ENCODE data around the gene ZNF2. TPM values are rescaled to one million over a fixed set of nuclear protein-coding genes. Genes with fewer than 3 reads are reported as not detected.
A peak's percentile ranks its signal among the peaks of the same experiment; 100 is the strongest.
"Not testable (repeated sequence)": the region's sequence is repeated elsewhere in the genome, so short reads cannot be mapped to it uniquely, and the experiment has no call there.

ZNF2 gene
- total and polyA plus RNA-seq, 4 donors = 6.0 to 11.8 (median 7.1) TPM

DNA sequence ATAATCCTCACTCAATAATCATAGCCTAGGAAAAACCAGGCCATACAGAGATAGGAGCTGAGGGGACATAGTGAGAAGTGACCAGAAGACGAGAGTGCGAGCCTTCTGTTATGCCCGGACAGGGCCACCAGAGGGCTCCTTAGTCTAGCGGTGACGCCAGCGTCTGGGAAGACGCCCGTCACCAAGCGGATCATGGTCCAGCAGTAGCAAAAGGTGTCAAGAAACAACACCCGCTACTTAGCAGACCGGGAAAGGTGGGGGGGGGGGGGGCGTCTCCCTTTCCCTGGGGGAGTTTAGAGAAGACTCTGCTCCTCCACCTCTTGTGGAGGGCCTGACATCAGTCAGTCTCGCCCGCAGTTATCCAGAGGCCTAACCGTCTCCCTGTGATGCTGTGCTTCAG is 27.3 kb downstream of the ZNF2 start:
- not testable (repeated sequence) for H3K27ac ChIP-seq (ENCODE audit: low read depth, low read length); H3K9me3 ChIP-seq (ENCODE audit: control insufficient read depth, insufficient read depth, low read length); H3K36me3 ChIP-seq (ENCODE audit: control insufficient read depth, insufficient read depth, low read length); H3K27me3 ChIP-seq (ENCODE audit: control insufficient read depth, insufficient read depth, low read length); H3K4me3 ChIP-seq (ENCODE audit: low read depth, low read length); H3K4me1 ChIP-seq (ENCODE audit: control insufficient read depth, insufficient read depth, low read length)
- peak in 2 of 6 donors; percentile 27 to 79 for DNase-seq (ENCODE audit: low read depth in 4 of 6, low spot score in 6 of 6)
- 7% methylated on average over 3 of the region's 15 CpGs for WGBS (ENCODE audit: insufficient coverage)

DNA sequence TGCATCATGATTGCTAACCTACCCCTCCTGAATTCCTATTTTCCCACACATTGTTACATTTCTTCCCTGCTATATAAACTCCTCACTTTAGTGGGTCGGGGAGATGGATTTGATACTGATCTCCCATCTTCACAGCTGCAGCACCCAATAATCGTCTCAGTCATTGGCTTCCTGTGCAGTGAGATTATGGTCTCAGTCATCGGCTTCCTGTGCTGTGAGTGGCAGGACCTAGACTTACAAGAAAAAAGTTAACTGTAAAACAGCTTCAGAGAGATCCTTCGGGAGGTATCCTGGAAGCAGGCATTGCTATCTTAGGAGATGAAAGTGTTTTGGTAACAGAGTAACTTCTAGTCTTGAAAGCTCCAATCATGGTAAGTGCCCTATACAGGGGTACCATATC is 38.3 kb downstream of the ZNF2 start:
- no peaks in the 10 kb centered on the region for H3K4me1 ChIP-seq (ENCODE audit: control insufficient read depth, insufficient read depth, low read length)
- H3K27me3 ChIP-seq (ENCODE audit: control insufficient read depth, insufficient read depth, low read length) = no peaks in the 10 kb centered on the region
- H3K36me3 ChIP-seq (ENCODE audit: control insufficient read depth, insufficient read depth, low read length) = no peaks in the 10 kb centered on the region
- WGBS (ENCODE audit: insufficient coverage) = 93% methylated on average over 3 of the region's 4 CpGs
- H3K9me3 ChIP-seq (ENCODE audit: control insufficient read depth, insufficient read depth, low read length) = no peaks in the 10 kb centered on the region
- DNase-seq (ENCODE audit: low read depth in 4 of 6, low spot score in 6 of 6) = no peak
- no peak overlapping the region for H3K4me3 ChIP-seq (ENCODE audit: low read depth, low read length)
- no peak overlapping the region for H3K27ac ChIP-seq (ENCODE audit: low read depth, low read length)

DNA sequence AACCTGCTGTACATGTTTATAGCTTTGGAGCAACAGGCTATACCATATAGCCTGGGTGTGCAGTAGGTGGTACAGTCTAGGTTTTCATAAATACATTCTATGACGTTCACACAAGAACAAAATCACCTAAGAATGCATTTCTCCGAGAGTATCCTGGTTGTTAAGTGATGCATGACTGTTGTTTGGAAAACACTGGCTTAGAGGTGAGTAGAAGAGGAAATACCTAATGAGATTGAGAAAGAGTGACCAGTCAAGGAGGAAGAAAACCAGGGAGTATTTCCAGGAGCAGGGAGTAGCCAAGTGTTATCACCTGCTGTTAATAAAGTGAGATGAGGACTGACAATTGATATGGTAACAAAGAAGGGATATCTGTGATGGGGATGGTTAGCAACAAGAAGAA is 38.8 kb downstream of the ZNF2 start:
- Histone ChIP-seq H3K27ac (ENCODE audit: low read depth, low read length) (no peak overlapping the region), H3K9me3 (ENCODE audit: control insufficient read depth, insufficient read depth, low read length) (no peaks in the 10 kb centered on the region), H3K4me3 (ENCODE audit: low read depth, low read length) (no peak overlapping the region), H3K36me3 (ENCODE audit: control insufficient read depth, insufficient read depth, low read length) (no peaks in the 10 kb centered on the region), H3K4me1 (ENCODE audit: control insufficient read depth, insufficient read depth, low read length) (no peaks in the 10 kb centered on the region), H3K27me3 (ENCODE audit: control insufficient read depth, insufficient read depth, low read length) (no peaks in the 10 kb centered on the region)
- WGBS (ENCODE audit: insufficient coverage) = 100% methylated on average over 1 of the region's 2 CpGs
- no peak for DNase-seq (ENCODE audit: low read depth in 4 of 6, low spot score in 6 of 6)

DNA sequence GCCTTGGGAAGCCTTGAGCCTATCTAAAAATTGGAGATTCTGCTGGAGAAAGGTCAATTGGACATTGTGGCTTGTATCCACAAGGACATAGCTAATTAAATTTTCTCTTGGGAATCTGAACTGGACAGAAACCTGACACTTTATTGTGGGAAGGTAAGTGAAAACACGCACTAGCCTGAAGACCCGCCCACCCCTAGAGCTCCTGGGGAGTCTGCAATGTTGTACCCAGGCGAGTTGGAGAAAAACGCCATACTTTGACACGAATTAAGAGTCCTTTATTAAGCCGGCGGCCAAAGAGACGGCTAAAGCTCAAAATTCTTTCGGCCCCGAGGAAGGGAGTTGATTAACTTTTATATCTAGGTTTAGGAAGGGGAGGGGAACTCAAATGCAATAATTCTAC is 40.5 kb downstream of the ZNF2 start:
- Histone ChIP-seq H3K4me1 (ENCODE audit: control insufficient read depth, insufficient read depth, low read length) (no peaks in the 10 kb centered on the region), H3K36me3 (ENCODE audit: control insufficient read depth, insufficient read depth, low read length) (no peaks in the 10 kb centered on the region), H3K27me3 (ENCODE audit: control insufficient read depth, insufficient read depth, low read length) (no peaks in the 10 kb centered on the region), H3K27ac (ENCODE audit: low read depth, low read length) (no peak overlapping the region), H3K4me3 (ENCODE audit: low read depth, low read length) (peak overlapping the region; percentile 82), H3K9me3 (ENCODE audit: control insufficient read depth, insufficient read depth, low read length) (peaks cover 3% of the 10 kb centered on the region)
- no CpG with 5 or more reads among the region's 10 CpGs for WGBS (ENCODE audit: insufficient coverage)
- DNase-seq (ENCODE audit: low read depth in 4 of 6, low spot score in 6 of 6) = no peak

DNA sequence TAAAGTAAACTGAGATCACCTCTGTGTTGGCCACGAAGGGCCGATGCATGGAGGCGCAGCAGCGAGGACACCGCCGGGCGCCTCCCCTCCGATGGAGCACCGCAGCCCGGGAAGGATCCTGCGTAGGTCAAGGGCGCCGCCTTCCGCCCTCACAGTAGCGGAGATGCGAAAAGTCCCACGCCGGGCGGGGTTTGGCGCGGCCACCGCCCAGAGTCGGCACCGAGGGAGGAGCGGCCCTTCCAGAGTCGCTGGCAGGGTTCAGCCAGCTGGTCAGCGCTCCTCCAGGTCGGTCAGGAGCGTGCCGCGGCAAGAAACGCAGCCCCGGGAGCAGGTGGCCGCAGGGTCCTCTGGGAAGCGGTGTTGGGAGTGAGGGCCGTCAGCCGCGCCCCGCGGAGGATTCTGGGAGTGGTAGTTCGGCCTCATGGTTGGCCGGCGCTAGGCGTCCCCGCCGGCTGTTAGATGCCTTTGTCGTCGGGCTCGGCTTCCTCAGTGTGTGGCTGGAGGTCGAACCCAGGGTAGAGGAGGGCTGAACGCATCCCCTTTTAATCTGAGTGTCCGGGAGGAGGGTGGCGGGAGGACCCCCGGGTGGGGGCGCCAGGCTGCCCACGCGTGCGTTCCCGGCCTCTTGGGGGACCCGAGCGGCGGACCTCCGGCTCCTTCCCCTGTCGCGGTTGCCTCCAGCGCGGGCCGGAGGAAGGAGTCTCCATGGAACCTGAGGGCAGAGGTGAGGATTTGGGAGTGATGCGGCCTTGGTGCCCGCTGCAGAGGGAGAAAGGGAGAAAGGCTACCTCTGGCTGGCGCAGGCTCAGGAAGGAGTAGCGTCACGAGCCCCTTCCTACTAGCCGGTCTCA is 41.7 kb downstream of the ZNF2 start, which contains the start of gene ZNF892:
TSS of gene ZNF892 (plus strand) at position 411 of the 851 bp plus-strand sequence. CDS start at position 706, 295 bp downstream.
- WGBS (ENCODE audit: insufficient coverage) = 0% methylated on average over 69 of the region's 74 CpGs
- peaks cover 3% of the 10 kb centered on the region for H3K36me3 ChIP-seq (ENCODE audit: control insufficient read depth, insufficient read depth, low read length)
- DNase-seq (ENCODE audit: low read depth in 4 of 6, low spot score in 6 of 6) = peak; percentile 80 to 97 (median 86)
- no peaks in the 10 kb centered on the region for H3K4me1 ChIP-seq (ENCODE audit: control insufficient read depth, insufficient read depth, low read length)
- peaks cover 8% of the 10 kb centered on the region for H3K9me3 ChIP-seq (ENCODE audit: control insufficient read depth, insufficient read depth, low read length)
- H3K4me3 ChIP-seq (ENCODE audit: low read depth, low read length) = peak within 1 kb of the TSS; percentile 82
- peak within 1 kb of the TSS; percentile 75 for H3K27ac ChIP-seq (ENCODE audit: low read depth, low read length)
- no peaks in the 10 kb centered on the region for H3K27me3 ChIP-seq (ENCODE audit: control insufficient read depth, insufficient read depth, low read length)

DNA sequence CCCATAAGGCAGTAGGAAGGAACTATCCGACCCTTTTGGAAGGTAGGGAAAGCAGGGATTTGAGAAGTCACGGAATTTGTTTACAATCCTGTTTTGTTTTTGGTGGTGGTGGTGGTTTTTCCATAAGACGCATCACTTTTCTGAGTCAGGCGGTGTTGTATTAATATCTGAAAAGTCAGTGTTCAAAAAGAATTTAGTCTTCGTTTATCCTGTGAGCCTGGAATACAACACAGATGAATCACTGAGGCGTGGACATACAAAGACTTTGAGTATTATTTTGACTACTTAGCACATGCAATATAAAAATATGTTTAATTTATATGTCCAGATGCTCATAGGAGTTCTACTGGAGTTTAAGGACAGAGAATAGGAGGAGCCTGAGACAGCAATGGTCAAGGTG is 42.5 kb downstream of the ZNF2 start:
- Histone ChIP-seq H3K9me3 (ENCODE audit: control insufficient read depth, insufficient read depth, low read length) (peaks cover 8% of the 10 kb centered on the region), H3K27me3 (ENCODE audit: control insufficient read depth, insufficient read depth, low read length) (no peaks in the 10 kb centered on the region), H3K4me1 (ENCODE audit: control insufficient read depth, insufficient read depth, low read length) (no peaks in the 10 kb centered on the region), H3K27ac (ENCODE audit: low read depth, low read length) (no peak overlapping the region), H3K4me3 (ENCODE audit: low read depth, low read length) (peak overlapping the region; percentile 82), H3K36me3 (ENCODE audit: control insufficient read depth, insufficient read depth, low read length) (peaks cover 3% of the 10 kb centered on the region)
- DNase-seq (ENCODE audit: low read depth in 4 of 6, low spot score in 6 of 6) = no peak
- 14% methylated on average over 1 of the region's 6 CpGs for WGBS (ENCODE audit: insufficient coverage)

DNA sequence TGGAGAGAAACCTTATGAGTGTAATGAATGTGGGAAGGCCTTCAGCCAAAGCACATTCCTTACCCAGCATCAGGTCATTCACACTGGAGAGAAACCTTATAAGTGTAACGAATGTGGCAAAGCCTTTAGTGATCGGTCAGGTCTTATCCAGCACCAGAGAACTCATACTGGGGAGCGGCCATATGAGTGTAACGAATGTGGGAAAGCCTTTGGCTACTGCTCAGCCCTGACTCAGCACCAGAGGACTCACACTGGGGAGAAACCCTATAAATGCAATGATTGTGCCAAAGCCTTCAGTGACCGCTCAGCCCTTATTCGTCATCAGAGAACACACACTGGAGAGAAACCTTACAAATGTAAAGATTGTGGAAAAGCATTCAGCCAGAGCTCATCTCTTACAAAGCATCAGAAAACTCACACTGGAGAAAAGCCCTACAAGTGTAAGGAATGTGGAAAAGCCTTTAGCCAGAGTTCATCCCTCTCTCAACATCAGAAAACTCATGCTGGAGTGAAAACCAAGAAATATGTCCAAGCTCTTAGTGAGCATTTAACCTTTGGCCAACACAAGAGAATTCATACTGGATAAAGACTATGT is 49.5 kb downstream of the ZNF2 start:
- Histone ChIP-seq H3K27ac (ENCODE audit: low read depth, low read length) (no peak overlapping the region), H3K27me3 (ENCODE audit: control insufficient read depth, insufficient read depth, low read length) (no peaks in the 10 kb centered on the region), H3K36me3 (ENCODE audit: control insufficient read depth, insufficient read depth, low read length) (peaks cover 16% of the 10 kb centered on the region), H3K9me3 (ENCODE audit: control insufficient read depth, insufficient read depth, low read length) (peaks cover 45% of the 10 kb centered on the region), H3K4me3 (ENCODE audit: low read depth, low read length) (no peak overlapping the region), H3K4me1 (ENCODE audit: control insufficient read depth, insufficient read depth, low read length) (no peaks in the 10 kb centered on the region)
- no peak for DNase-seq (ENCODE audit: low read depth in 4 of 6, low spot score in 6 of 6)
- WGBS (ENCODE audit: insufficient coverage) = 95% methylated on average over 4 of the region's 6 CpGs

DNA sequence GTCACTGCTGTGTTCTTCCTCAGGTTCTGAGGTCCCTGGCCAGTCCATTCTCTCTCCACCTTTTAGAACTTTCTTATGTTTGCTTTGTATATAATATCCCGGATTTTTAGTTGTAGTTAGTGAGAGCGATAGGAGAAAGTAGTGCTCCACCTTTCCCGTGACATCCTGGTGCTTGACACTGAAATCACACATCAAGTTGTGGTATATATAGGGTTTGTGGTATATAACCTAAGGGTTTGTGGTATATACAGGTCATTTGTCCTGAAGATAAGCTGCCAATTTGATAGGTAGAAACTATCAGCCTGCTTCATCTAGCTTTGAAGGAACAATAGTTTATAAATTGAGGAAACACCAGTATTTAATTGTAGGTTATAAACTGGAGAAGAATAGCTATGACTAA is 54.8 kb downstream of the ZNF2 start:
- peaks cover 32% of the 10 kb centered on the region for H3K9me3 ChIP-seq (ENCODE audit: control insufficient read depth, insufficient read depth, low read length)
- no peaks in the 10 kb centered on the region for H3K27me3 ChIP-seq (ENCODE audit: control insufficient read depth, insufficient read depth, low read length)
- H3K4me3 ChIP-seq (ENCODE audit: low read depth, low read length) = no peak overlapping the region
- H3K27ac ChIP-seq (ENCODE audit: low read depth, low read length) = no peak overlapping the region
- peaks cover 6% of the 10 kb centered on the region for H3K36me3 ChIP-seq (ENCODE audit: control insufficient read depth, insufficient read depth, low read length)
- 100% methylated on average over 3 of the region's 3 CpGs for WGBS (ENCODE audit: insufficient coverage)
- DNase-seq (ENCODE audit: low read depth in 4 of 6, low spot score in 6 of 6) = no peak
- no peaks in the 10 kb centered on the region for H3K4me1 ChIP-seq (ENCODE audit: control insufficient read depth, insufficient read depth, low read length)

DNA sequence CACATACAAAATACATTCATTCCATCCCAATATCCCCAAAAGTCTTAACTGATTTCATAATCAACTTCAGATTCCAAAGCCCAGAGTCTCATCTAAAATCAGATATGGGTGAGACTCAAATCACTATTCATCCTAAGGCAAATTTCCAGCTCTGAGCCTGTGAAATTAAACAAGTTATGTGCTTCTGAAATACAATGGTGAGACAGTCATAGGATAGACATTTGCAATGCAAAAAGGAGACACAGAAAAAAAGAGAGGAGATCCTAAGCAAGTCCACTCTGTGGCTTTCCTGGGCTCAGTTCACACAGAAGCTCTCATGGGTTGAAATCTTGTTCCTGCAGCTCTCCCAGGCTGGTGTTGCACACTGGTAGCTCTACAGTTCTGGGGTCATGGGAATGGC is 60.0 kb downstream of the ZNF2 start:
- H3K27ac ChIP-seq (ENCODE audit: low read depth, low read length) = no peak overlapping the region
- DNase-seq (ENCODE audit: low read depth in 4 of 6, low spot score in 6 of 6) = no peak
- no peaks in the 10 kb centered on the region for H3K36me3 ChIP-seq (ENCODE audit: control insufficient read depth, insufficient read depth, low read length)
- H3K4me3 ChIP-seq (ENCODE audit: low read depth, low read length) = no peak overlapping the region
- H3K4me1 ChIP-seq (ENCODE audit: control insufficient read depth, insufficient read depth, low read length) = no peaks in the 10 kb centered on the region
- H3K9me3 ChIP-seq (ENCODE audit: control insufficient read depth, insufficient read depth, low read length) = peaks cover 5% of the 10 kb centered on the region
- H3K27me3 ChIP-seq (ENCODE audit: control insufficient read depth, insufficient read depth, low read length) = no peaks in the 10 kb centered on the region

DNA sequence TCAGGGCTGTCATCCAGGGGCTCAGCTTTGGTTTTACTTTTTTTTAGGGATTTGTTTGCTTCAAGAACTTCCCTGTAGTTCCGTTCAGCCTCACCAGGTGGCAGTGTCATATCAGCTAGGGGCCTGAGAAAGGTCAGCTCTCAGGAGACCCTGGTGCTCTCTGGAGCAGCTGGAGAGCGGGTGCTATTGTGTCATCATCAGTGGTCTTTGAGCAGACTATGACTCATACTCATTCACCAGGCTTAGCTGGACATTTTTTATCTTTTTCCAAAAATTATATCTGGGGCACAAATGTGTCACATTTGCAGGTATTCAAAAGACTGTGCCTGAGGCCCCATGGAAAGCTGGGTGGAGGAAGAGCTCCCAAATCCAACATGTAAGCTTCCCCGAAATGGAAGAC is 66.1 kb downstream of the ZNF2 start:
- WGBS (ENCODE audit: insufficient coverage) = 14% methylated on average over 1 of the region's 3 CpGs
- H3K4me3 ChIP-seq (ENCODE audit: low read depth, low read length) = no peak overlapping the region
- DNase-seq (ENCODE audit: low read depth in 4 of 6, low spot score in 6 of 6) = peak in 5 of 6 donors; percentile 9 to 73 (median 35)
- no peaks in the 10 kb centered on the region for H3K4me1 ChIP-seq (ENCODE audit: control insufficient read depth, insufficient read depth, low read length)
- H3K27ac ChIP-seq (ENCODE audit: low read depth, low read length) = no peak overlapping the region
- no peaks in the 10 kb centered on the region for H3K9me3 ChIP-seq (ENCODE audit: control insufficient read depth, insufficient read depth, low read length)
- H3K36me3 ChIP-seq (ENCODE audit: control insufficient read depth, insufficient read depth, low read length) = no peaks in the 10 kb centered on the region
- no peaks in the 10 kb centered on the region for H3K27me3 ChIP-seq (ENCODE audit: control insufficient read depth, insufficient read depth, low read length)

Measured in spinal cord (tissue), 10 donors.